RWPE1 (cell line): Measurements from ENCODE around the gene PGA5.
A peak's percentile ranks its signal among the peaks of the same experiment; 100 is the strongest.

Experiments used
- CTCF ChIA-PET: fragments of 350-600 bp; sonication (Branson Sonifier 250); formaldehyde crosslinking; extraction: SDS; loops from one replicate; lab custom pipeline; 2021; lab: Yijun Ruan, JAX
- POLR2A ChIA-PET: fragments of 400-600 bp; formaldehyde crosslinking; extraction: SDS; loops from one replicate; lab custom pipeline; 2020; ENCODE audit warnings: antibody characterized with exemption; ENCODE audit not compliant: low non-redundant PET; lab: Yijun Ruan, JAX
- DNase-seq: peaks from one replicate; pipeline ENCODE4 v3.0.0; 2012; ENCODE audit warnings: low spot score
- H3K27ac ChIP-seq: fragments of 450-650 bp; 2 replicates; pipeline ENCODE4 v1.5.1; 2017
- TF ChIP-seq, protein P1 (sequence below): fragments of 450-650 bp; conservative IDR thresholded peaks from 2 replicates; pipeline ENCODE4 v1.5.1; 2017; ENCODE audit warnings: low read depth, mild to moderate bottlenecking

PGA5 gene

DNA sequence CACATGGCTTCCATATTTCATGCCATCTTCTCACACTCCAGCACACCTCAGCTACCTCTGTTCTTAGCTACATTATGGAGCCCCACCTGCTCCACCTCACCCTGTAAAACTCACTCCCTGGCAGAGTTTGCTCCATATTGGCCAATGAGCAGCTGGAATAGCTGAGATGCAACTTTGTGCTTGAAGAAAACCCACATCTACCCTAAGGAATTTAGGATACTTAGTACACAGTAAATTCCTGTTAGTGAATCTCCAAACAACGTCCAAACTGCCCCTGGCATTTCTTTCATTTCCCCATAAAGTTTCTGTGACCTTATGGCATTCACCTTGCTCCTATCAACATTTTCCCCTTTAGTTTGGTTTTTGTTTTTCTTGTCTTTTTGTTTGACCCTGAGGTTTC lies 56.4 kb downstream of the PGA5 start:
- ChIA-PET POLR2A (no interaction called here), CTCF (no interaction called here)
- TF ChIP-seq, protein P1, sequence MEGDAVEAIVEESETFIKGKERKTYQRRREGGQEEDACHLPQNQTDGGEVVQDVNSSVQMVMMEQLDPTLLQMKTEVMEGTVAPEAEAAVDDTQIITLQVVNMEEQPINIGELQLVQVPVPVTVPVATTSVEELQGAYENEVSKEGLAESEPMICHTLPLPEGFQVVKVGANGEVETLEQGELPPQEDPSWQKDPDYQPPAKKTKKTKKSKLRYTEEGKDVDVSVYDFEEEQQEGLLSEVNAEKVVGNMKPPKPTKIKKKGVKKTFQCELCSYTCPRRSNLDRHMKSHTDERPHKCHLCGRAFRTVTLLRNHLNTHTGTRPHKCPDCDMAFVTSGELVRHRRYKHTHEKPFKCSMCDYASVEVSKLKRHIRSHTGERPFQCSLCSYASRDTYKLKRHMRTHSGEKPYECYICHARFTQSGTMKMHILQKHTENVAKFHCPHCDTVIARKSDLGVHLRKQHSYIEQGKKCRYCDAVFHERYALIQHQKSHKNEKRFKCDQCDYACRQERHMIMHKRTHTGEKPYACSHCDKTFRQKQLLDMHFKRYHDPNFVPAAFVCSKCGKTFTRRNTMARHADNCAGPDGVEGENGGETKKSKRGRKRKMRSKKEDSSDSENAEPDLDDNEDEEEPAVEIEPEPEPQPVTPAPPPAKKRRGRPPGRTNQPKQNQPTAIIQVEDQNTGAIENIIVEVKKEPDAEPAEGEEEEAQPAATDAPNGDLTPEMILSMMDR, result no peak
- H3K27ac ChIP-seq, result peak overlapping the region; percentile 73
- peak; percentile 41 for DNase-seq

DNA sequence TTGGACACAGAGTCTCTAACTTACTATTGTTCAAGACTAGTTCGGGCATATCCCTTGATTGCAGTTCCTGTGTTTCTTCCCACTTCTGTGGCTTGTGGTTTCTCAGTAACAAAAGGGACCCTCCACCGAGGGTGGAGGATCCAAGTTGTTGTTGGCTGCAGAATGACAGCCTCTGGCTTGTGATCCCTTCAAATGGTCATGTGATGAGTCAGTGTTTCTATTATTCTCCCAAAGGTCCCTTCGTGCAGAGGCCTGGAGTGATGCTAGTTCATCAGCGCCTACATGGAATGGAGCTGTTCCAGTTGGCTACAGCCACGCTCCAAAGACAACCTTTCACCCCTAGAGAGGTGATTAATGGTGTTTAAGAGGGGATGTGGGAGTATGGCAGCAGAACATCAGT lies 56.8 kb downstream of the PGA5 start:
- ChIA-PET POLR2A (interaction anchor here (0.6 kb wide), 1 partner anchor 16 kb away, joined by 6 read pairs; no protein-coding TSS in a partner anchor), CTCF (interaction anchor here (0.7 kb wide), 1 partner anchor 193 kb away, joined by 3 read pairs; no protein-coding TSS in a partner anchor)

DNA sequence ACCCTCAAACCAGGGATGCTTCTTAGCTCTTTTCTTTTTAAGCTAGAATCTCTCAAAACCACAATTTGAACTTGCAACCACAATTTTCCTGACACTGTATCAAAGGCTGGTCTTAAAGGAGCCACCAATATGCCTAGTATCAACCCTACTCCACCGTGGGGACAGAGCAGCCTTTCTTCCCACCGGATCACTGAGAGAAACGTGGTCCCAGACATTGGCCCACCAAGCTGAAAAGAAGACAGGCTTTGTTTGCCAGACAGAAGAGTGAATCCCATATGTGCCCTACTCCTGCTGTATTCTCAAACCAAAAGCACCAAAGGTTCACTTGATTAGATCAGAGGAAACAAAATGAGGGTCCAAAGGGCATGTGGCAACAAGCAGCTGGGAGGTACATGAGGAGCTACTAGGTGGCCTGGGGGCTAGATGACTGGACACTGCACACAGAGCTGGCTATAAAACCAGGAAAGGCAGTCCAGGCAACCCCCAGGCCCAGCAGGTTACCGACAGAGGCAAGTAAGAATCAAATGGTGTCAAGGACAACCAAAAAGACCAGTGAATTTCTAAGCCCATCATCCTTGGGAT lies 57.8 kb downstream of the PGA5 start:
- ChIA-PET POLR2A (interaction anchor here (1.1 kb wide), 1 partner anchor 13 kb away, joined by 4 read pairs; no protein-coding TSS in a partner anchor), CTCF (interaction anchor here (0.6 to 0.9 kb wide), 3 partner anchors 28 to 194 kb away, joined by 3 read pairs; no protein-coding TSS in a partner anchor)
- TF ChIP-seq, protein P1, result no peak
- no peak for DNase-seq
- H3K27ac ChIP-seq, result peak overlapping the region; percentile 63

More for the DNA sequence above, 56.8 kb downstream of the PGA5 start:
- peak; percentile 74 for DNase-seq
- TF ChIP-seq, protein P1, result no peak
- H3K27ac ChIP-seq, result peak overlapping the region; percentile 73
